Mesenchymal stem cell (in vitro differentiated cells and primary cell): Measurements from ENCODE around the gene ADIPOQ.
"Not testable (repeated sequence)": the region's sequence is repeated elsewhere in the genome, so short reads cannot be mapped to it uniquely, and the experiment has no call there.

ENCODE experiments used
- DNase-seq: peaks from one replicate; pipeline ENCODE4 v3.0.0-alpha.2; 2013
- H2AFZ ChIP-seq: one replicate; pipeline ENCODE4 v1.6.1; 2013; ENCODE audit warnings: low read depth, mild to moderate bottlenecking, control low read depth, inconsistent platforms, low read length, moderate library complexity
- H2AK5ac ChIP-seq: 2 replicates; pipeline ENCODE4 v1.6.1; 2013; ENCODE audit warnings: low read length, moderate library complexity, mild to moderate bottlenecking, inconsistent platforms; ENCODE audit not compliant: severe bottlenecking
- H2BK120ac ChIP-seq: one replicate; pipeline ENCODE4 v1.6.1; 2013; ENCODE audit warnings: low read depth, mild to moderate bottlenecking, inconsistent platforms, low read length, moderate library complexity
- H2BK12ac ChIP-seq, 2 experiments: one replicate each; pipeline ENCODE4 v1.6.1; 2013; ENCODE audit warnings: inconsistent platforms in 2 of 2, low read length in 2 of 2, mild to moderate bottlenecking in 2 of 2, moderate library complexity in 2 of 2, control low read depth in 1 of 2
- H2BK15ac ChIP-seq: one replicate; pipeline ENCODE4 v1.6.1; 2013; ENCODE audit warnings: mild to moderate bottlenecking, low read depth, inconsistent platforms; ENCODE audit not compliant: poor library complexity, severe bottlenecking
- H2BK5ac ChIP-seq: 2 replicates; pipeline ENCODE4 v1.6.1; 2013; ENCODE audit warnings: low read depth, mild to moderate bottlenecking, low read length, control low read depth, inconsistent platforms; ENCODE audit not compliant: poor library complexity, severe bottlenecking
- H3K14ac ChIP-seq, 2 experiments: one replicate each; pipeline ENCODE4 v1.6.1; 2013; ENCODE audit warnings: inconsistent platforms in 2 of 2, low read length in 2 of 2, control low read depth in 1 of 2, mild to moderate bottlenecking in 1 of 2, moderate library complexity in 1 of 2
- H3K18ac ChIP-seq, 2 experiments: one replicate each; pipeline ENCODE4 v1.6.1; 2013; ENCODE audit warnings: inconsistent platforms in 2 of 2, low read length in 2 of 2, control low read depth in 1 of 2, low read depth in 1 of 2, mild to moderate bottlenecking in 1 of 2
- H3K23ac ChIP-seq, 2 experiments: one replicate each; pipeline ENCODE4 v1.6.1; 2013; ENCODE audit warnings: inconsistent platforms in 2 of 2, low read length in 2 of 2, mild to moderate bottlenecking in 2 of 2, moderate library complexity in 2 of 2, control low read depth in 1 of 2
- H3K27ac ChIP-seq: 2 replicates; pipeline ENCODE4 v1.5.1; 2013; ENCODE audit warnings: mild to moderate bottlenecking, moderate library complexity, low read length, control low read depth, inconsistent platforms; ENCODE audit not compliant: poor library complexity, severe bottlenecking
- H3K27me3 ChIP-seq, 2 experiments: 2 replicates each; pipeline versions ENCODE4 v1.6.1 to v1.7.0; 2013; ENCODE audit warnings: low read length in 2 of 2, mild to moderate bottlenecking in 2 of 2, moderate library complexity in 2 of 2, control low read depth in 1 of 2, inconsistent platforms in 1 of 2; ENCODE audit not compliant: control insufficient read depth in 1 of 2, insufficient read depth in 1 of 2
- H3K36me3 ChIP-seq, 2 experiments: 2 replicates each; pipeline versions ENCODE4 v1.6.1 to v1.7.0; 2013; ENCODE audit warnings: low read length in 2 of 2, control low read depth in 1 of 2, inconsistent platforms in 1 of 2, low read depth in 1 of 2, mild to moderate bottlenecking in 1 of 2; ENCODE audit not compliant: insufficient read depth in 2 of 2, control insufficient read depth in 1 of 2
- H3K4ac ChIP-seq, 2 experiments: one replicate each; pipeline ENCODE4 v1.6.1; 2013; ENCODE audit warnings: inconsistent platforms in 2 of 2, low read length in 2 of 2, mild to moderate bottlenecking in 2 of 2, moderate library complexity in 2 of 2, control low read depth in 1 of 2, low read depth in 1 of 2
- H3K4me1 ChIP-seq: 2 replicates; pipeline ENCODE4 v1.6.1; 2013; ENCODE audit warnings: low read depth, low read length, control low read depth; ENCODE audit not compliant: control insufficient read depth, insufficient read depth
- H3K4me2 ChIP-seq: 2 replicates; pipeline ENCODE4 v1.6.1; 2013; ENCODE audit warnings: low read length, mild to moderate bottlenecking, inconsistent platforms; ENCODE audit not compliant: poor library complexity, severe bottlenecking
- H3K4me3 ChIP-seq, 2 experiments: 2 replicates each; pipeline versions ENCODE4 v1.5.1 to v1.7.0; 2013; ENCODE audit warnings: low read length in 2 of 2, mild to moderate bottlenecking in 2 of 2, control low read depth in 1 of 2, low read depth in 1 of 2; ENCODE audit not compliant: insufficient read depth in 1 of 2
- H3K79me1 ChIP-seq: replicated peaks from 2 replicates; pipeline ENCODE4 v1.6.1; 2013; ENCODE audit warnings: mild to moderate bottlenecking, control low read depth, low read length, inconsistent platforms; ENCODE audit not compliant: poor library complexity, severe bottlenecking
- H3K9ac ChIP-seq: 2 replicates; pipeline ENCODE4 v1.7.0; 2013; ENCODE audit warnings: mild to moderate bottlenecking, low read length, moderate library complexity
- H3K9me3 ChIP-seq: 2 replicates; pipeline ENCODE4 v1.7.0; 2013; ENCODE audit warnings: mild to moderate bottlenecking, low read length; ENCODE audit not compliant: control insufficient read depth
- H4K8ac ChIP-seq: one replicate; pipeline ENCODE4 v1.6.1; 2013; ENCODE audit warnings: inconsistent platforms, mild to moderate bottlenecking, low read length, moderate library complexity
- H4K91ac ChIP-seq: one replicate; pipeline ENCODE4 v1.6.1; 2013; ENCODE audit warnings: mild to moderate bottlenecking, low read length, inconsistent platforms
- WGBS: methylation state at CpG from one replicate; pipeline ENCODE4 v1.1.7; 2013; ENCODE audit warnings: mixed read lengths; 5-methylcytosine and 5-hydroxymethylcytosine counted together

The ADIPOQ gene

DNA sequence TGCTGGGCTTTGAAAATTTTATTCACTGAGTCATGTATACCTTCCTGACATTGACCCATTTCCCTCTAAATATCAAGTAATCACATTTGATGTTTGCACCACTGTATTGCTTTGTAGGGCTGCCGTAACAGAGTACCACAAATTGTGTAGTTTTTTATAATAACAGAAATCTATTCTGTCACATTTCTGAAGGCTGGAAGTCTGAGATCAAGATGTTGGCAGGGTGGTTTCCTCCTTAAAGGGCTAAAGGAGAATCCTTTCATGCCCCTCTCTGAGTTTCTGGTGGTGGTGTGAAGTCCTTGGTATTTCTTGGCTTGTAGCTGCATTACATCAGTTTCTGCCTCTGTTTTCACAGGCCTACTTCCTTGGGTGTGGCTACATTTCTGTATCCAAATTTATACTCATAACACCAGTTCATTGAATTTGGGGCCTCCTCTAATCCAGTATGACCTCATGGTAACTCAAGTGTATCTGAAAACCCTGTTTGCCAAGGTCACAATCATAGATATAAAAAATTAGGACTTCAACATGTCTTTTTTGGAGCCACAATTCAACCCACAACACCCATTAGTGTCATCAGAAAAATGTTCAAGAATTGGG lies 58.7 kb downstream of the ADIPOQ start:
- H3K23ac ChIP-seq = no peak overlapping the region
- peak overlapping the region; percentile 14 for H2BK5ac ChIP-seq
- no peak overlapping the region for H2BK120ac ChIP-seq
- H3K4me3 ChIP-seq = no peak overlapping the region
- H3K27me3 ChIP-seq = peaks cover 0 to 4% of the 10 kb centered on the region in 2 experiments
- H3K79me1 ChIP-seq = no peaks in the 10 kb centered on the region
- H3K9ac ChIP-seq = no peak overlapping the region
- H2AFZ ChIP-seq = no peak overlapping the region
- peaks cover 1% of the 10 kb centered on the region for H3K4me1 ChIP-seq
- peak overlapping the region; percentile 57 for H3K27ac ChIP-seq
- H2BK12ac ChIP-seq = no peak overlapping the region
- no peak overlapping the region for H2AK5ac ChIP-seq
- no peak overlapping the region for H3K18ac ChIP-seq
- DNase-seq = no peak
- H3K36me3 ChIP-seq = no peaks in the 10 kb centered on the region
- no peak overlapping the region for H3K4me2 ChIP-seq
- no peak overlapping the region for H4K91ac ChIP-seq
- H3K4ac ChIP-seq = no peak overlapping the region
- H3K9me3 ChIP-seq = no peaks in the 10 kb centered on the region
- no peak overlapping the region for H2BK15ac ChIP-seq
- no CpG with 5 or more reads among the region's 1 CpG for WGBS
- no peak overlapping the region for H3K14ac ChIP-seq
- no peak overlapping the region for H4K8ac ChIP-seq

GRCh38 chr3:186902154-186902553 lies 59.6 kb downstream of the ADIPOQ start:
- H3K9ac ChIP-seq = no peak overlapping the region
- no peak overlapping the region for H2BK12ac ChIP-seq
- H3K14ac ChIP-seq = no peak overlapping the region
- no peak for DNase-seq
- no peaks in the 10 kb centered on the region for H3K36me3 ChIP-seq
- no peak overlapping the region for H2BK120ac ChIP-seq
- no peak overlapping the region for H3K23ac ChIP-seq
- H4K8ac ChIP-seq = no peak overlapping the region
- no peak overlapping the region for H4K91ac ChIP-seq
- H2AFZ ChIP-seq = no peak overlapping the region
- H3K18ac ChIP-seq = no peak overlapping the region
- H3K4me3 ChIP-seq = no peak overlapping the region
- no peaks in the 10 kb centered on the region for H3K9me3 ChIP-seq
- no peak overlapping the region for H2AK5ac ChIP-seq
- H3K27ac ChIP-seq = peak overlapping the region; percentile 90
- H3K27me3 ChIP-seq = no peaks in the 10 kb centered on the region
- H3K79me1 ChIP-seq = no peaks in the 10 kb centered on the region
- H2BK5ac ChIP-seq = no peak overlapping the region
- no peak overlapping the region for H3K4ac ChIP-seq
- no peak overlapping the region for H3K4me2 ChIP-seq
- H2BK15ac ChIP-seq = no peak overlapping the region
- 40% methylated on average over 1 of the region's 3 CpGs for WGBS
- H3K4me1 ChIP-seq = no peaks in the 10 kb centered on the region

DNA sequence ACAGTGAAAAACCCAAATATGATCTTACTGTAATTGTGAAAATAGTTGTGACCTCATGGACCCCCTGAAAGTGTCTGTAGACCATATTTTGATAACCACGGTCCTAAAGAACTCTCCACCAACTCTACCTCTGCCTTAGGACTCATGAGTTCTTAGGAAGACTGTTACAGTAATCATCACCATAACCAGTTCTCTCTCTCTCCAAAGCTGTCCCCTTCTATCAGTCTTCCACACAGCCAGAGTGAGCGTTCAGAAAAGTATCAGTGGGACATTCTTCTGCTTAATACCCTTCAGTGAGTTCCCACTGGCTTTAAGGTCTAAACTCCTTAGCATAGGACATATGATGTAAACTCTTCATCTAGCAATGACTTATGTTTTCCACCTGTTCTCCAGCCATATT lies 60.2 kb downstream of the ADIPOQ start:
- H4K91ac ChIP-seq = no peak overlapping the region
- no peak for DNase-seq
- no peaks in the 10 kb centered on the region for H3K27me3 ChIP-seq
- no peak overlapping the region for H2BK12ac ChIP-seq
- no peak overlapping the region for H3K9ac ChIP-seq
- no peaks in the 10 kb centered on the region for H3K79me1 ChIP-seq
- H3K14ac ChIP-seq = no peak overlapping the region
- no peaks in the 10 kb centered on the region for H3K4me1 ChIP-seq
- H2AK5ac ChIP-seq = peak overlapping the region; percentile 81
- H3K23ac ChIP-seq = no peak overlapping the region
- H3K4ac ChIP-seq = no peak overlapping the region
- H3K27ac ChIP-seq = peak overlapping the region; percentile 74
- no peak overlapping the region for H4K8ac ChIP-seq
- H2AFZ ChIP-seq = no peak overlapping the region
- 80% methylated on average over 2 of the region's 2 CpGs for WGBS
- H3K4me3 ChIP-seq = no peak overlapping the region
- no peak overlapping the region for H2BK5ac ChIP-seq
- H3K4me2 ChIP-seq = no peak overlapping the region
- H3K9me3 ChIP-seq = no peaks in the 10 kb centered on the region
- H2BK120ac ChIP-seq = no peak overlapping the region
- H2BK15ac ChIP-seq = no peak overlapping the region
- no peak overlapping the region for H3K18ac ChIP-seq
- no peaks in the 10 kb centered on the region for H3K36me3 ChIP-seq

DNA sequence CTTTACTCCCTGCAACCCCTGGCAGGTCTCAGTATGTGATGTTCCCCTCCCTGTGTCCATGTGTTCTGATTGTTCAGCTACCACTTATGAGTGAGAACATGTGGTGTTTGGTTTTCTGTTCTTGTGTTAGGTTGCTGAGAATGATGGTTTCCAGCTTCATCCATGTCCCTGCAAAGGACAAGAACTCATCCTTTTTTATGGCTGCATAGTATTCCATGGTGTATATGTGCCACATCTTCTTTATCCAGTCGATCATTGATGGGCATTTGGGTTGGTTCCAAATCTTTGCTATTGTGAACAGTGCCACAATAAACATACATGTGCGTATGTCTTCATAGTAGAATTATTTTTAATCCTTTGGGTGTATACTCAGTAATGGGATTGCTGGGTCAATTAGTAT lies 61.2 kb downstream of the ADIPOQ start:
- H3K9me3 ChIP-seq, H2BK15ac ChIP-seq, H3K27ac ChIP-seq, H3K4ac ChIP-seq, H3K18ac ChIP-seq, H4K91ac ChIP-seq, H4K8ac ChIP-seq, H3K79me1 ChIP-seq, H3K9ac ChIP-seq, H2AK5ac ChIP-seq, H3K23ac ChIP-seq, H2AFZ ChIP-seq, H3K4me1 ChIP-seq, H3K36me3 ChIP-seq, H3K4me3 ChIP-seq, H2BK120ac ChIP-seq, H3K27me3 ChIP-seq, DNase-seq, H3K4me2 ChIP-seq, H2BK12ac ChIP-seq, H2BK5ac ChIP-seq, H3K14ac ChIP-seq: not testable (repeated sequence)
- WGBS = 94% methylated on average over 2 of the region's 2 CpGs
